ENCODE measurements around the gene PIGK.

The PIGK gene

DNA sequence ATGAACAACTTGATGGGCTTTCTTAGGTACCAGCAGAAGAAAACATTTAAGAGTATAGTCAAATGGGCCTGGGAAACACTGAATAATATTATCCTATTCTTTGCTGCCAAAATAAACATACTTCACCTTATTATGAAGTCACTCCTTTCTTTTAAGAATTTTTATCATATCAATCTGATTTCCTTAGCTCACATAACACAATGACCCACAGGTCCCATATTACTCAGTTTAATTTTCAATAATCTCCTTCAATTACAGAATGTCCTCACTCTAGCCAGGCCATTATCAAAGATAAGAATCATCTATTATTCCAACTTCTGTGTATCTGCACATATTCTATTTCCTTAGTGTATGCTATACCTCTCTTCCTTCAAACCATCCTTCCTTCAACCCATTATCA is 63.0 kb downstream of the PIGK start:
- Histone ChIP-seq H3K27me3 (ENCODE audit: insufficient read depth, low read length, poor library complexity) (no peaks in the 10 kb centered on the region), H3K4me3 (ENCODE audit: low read depth in 1 of 2, low read length in 2 of 2) (no peak overlapping the region), H3K4me1 (ENCODE audit: insufficient read depth, low read length) (no peaks in the 10 kb centered on the region), H3K36me3 (ENCODE audit: insufficient read depth, low read length) (peaks cover 20% of the 10 kb centered on the region), H3K79me2 (ENCODE audit: insufficient read depth, low read length) (no peaks in the 10 kb centered on the region), H3K9ac (ENCODE audit: low read depth, low read length) (no peak overlapping the region), H2AFZ (ENCODE audit: low read depth, low read length) (no peak overlapping the region), H3K9me3 (ENCODE audit: insufficient read depth, low read length, severe bottlenecking) (peaks cover 8% of the 10 kb centered on the region), H3K27ac (ENCODE audit: low read length) (no peak overlapping the region), H4K20me1 (ENCODE audit: insufficient read depth, low read length) (no peaks in the 10 kb centered on the region), H3K4me2 (ENCODE audit: insufficient read depth, low read length) (no peak overlapping the region)
- ATAC-seq (ENCODE audit: insufficient read depth, low read depth) (no peak), DNase-seq (no peak)
- TF ChIP-seq, protein P1, sequence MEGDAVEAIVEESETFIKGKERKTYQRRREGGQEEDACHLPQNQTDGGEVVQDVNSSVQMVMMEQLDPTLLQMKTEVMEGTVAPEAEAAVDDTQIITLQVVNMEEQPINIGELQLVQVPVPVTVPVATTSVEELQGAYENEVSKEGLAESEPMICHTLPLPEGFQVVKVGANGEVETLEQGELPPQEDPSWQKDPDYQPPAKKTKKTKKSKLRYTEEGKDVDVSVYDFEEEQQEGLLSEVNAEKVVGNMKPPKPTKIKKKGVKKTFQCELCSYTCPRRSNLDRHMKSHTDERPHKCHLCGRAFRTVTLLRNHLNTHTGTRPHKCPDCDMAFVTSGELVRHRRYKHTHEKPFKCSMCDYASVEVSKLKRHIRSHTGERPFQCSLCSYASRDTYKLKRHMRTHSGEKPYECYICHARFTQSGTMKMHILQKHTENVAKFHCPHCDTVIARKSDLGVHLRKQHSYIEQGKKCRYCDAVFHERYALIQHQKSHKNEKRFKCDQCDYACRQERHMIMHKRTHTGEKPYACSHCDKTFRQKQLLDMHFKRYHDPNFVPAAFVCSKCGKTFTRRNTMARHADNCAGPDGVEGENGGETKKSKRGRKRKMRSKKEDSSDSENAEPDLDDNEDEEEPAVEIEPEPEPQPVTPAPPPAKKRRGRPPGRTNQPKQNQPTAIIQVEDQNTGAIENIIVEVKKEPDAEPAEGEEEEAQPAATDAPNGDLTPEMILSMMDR (IDR thresholded peaks at IDR 0.05; ENCODE audit: borderline replicate concordance, extremely low read depth, low read length, poor library complexity, severe bottlenecking) = no peak
- no peak for TF ChIP-seq EZH2 (IDR thresholded peaks at IDR 0.05; ENCODE audit: borderline replicate concordance, low read depth, low read length, severe bottlenecking)

GRCh38 chr1:77146270-77146669 is 73.0 kb downstream of the PIGK start:
- Histone ChIP-seq H3K27me3 (ENCODE audit: insufficient read depth, low read length, poor library complexity) (no peaks in the 10 kb centered on the region), H4K20me1 (ENCODE audit: insufficient read depth, low read length) (no peaks in the 10 kb centered on the region), H2AFZ (ENCODE audit: low read depth, low read length) (no peak overlapping the region), H3K27ac (ENCODE audit: low read length) (no peak overlapping the region), H3K9me3 (ENCODE audit: insufficient read depth, low read length, severe bottlenecking) (no peaks in the 10 kb centered on the region), H3K36me3 (ENCODE audit: insufficient read depth, low read length) (no peaks in the 10 kb centered on the region), H3K9ac (ENCODE audit: low read depth, low read length) (no peak overlapping the region), H3K4me3 (ENCODE audit: low read depth in 1 of 2, low read length in 2 of 2) (no peak overlapping the region), H3K79me2 (ENCODE audit: insufficient read depth, low read length) (no peaks in the 10 kb centered on the region), H3K4me1 (ENCODE audit: insufficient read depth, low read length) (no peaks in the 10 kb centered on the region), H3K4me2 (ENCODE audit: insufficient read depth, low read length) (no peak overlapping the region)
- ATAC-seq (ENCODE audit: insufficient read depth, low read depth) = no peak
- TF ChIP-seq, protein P1 (IDR thresholded peaks at IDR 0.05; ENCODE audit: borderline replicate concordance, extremely low read depth, low read length, poor library complexity, severe bottlenecking) = no peak
- no peak for TF ChIP-seq EZH2 (IDR thresholded peaks at IDR 0.05; ENCODE audit: borderline replicate concordance, low read depth, low read length, severe bottlenecking)
- DNase-seq = no peak

DNA sequence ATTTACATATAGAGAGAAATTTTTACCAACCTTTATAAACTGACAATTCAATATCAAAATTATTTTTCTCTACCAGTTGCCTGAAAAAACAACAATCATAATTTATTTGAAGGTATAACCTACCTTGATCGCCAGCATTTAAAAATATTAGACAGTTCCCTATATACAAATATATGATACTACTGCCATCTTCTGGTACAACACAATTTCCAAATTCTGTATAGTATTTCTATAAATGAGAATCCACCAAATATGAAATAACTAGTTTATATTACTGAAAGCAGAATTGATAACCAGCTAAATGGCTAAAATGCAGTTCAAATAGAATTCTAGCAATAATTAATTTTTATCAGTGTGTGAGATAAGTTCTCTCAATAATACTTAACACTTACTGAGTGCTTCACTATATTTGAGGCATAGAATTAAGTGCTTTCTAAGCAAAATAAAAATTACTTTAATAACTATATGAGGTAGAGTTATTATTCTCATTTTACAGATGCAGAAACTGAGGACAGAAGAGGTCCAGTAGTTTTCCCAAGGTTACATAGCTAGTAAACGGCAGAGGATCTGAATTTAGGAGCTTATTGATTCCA is 75.6 kb downstream of the PIGK start:
- no peak overlapping the region for H3K4me2 ChIP-seq (ENCODE audit: insufficient read depth, low read length)
- DNase-seq (no peak), ATAC-seq (ENCODE audit: insufficient read depth, low read depth) (no peak)
- H3K9me3 ChIP-seq (ENCODE audit: insufficient read depth, low read length, severe bottlenecking) = no peaks in the 10 kb centered on the region
- no peaks in the 10 kb centered on the region for H3K36me3 ChIP-seq (ENCODE audit: insufficient read depth, low read length)
- no peak overlapping the region for H3K27ac ChIP-seq (ENCODE audit: low read length)
- H3K27me3 ChIP-seq (ENCODE audit: insufficient read depth, low read length, poor library complexity) = no peaks in the 10 kb centered on the region
- H4K20me1 ChIP-seq (ENCODE audit: insufficient read depth, low read length) = no peaks in the 10 kb centered on the region
- H3K79me2 ChIP-seq (ENCODE audit: insufficient read depth, low read length) = no peaks in the 10 kb centered on the region
- no peak for TF ChIP-seq EZH2 (IDR thresholded peaks at IDR 0.05; ENCODE audit: borderline replicate concordance, low read depth, low read length, severe bottlenecking)
- TF ChIP-seq, protein P1 (IDR thresholded peaks at IDR 0.05; ENCODE audit: borderline replicate concordance, extremely low read depth, low read length, poor library complexity, severe bottlenecking) = peak; percentile 57
- H2AFZ ChIP-seq (ENCODE audit: low read depth, low read length) = no peak overlapping the region
- no peak overlapping the region for H3K9ac ChIP-seq (ENCODE audit: low read depth, low read length)
- no peak overlapping the region for H3K4me3 ChIP-seq (ENCODE audit: low read depth in 1 of 2, low read length in 2 of 2)
- no peaks in the 10 kb centered on the region for H3K4me1 ChIP-seq (ENCODE audit: insufficient read depth, low read length)
